ENCODE results near the gene IMP3.

DNA sequence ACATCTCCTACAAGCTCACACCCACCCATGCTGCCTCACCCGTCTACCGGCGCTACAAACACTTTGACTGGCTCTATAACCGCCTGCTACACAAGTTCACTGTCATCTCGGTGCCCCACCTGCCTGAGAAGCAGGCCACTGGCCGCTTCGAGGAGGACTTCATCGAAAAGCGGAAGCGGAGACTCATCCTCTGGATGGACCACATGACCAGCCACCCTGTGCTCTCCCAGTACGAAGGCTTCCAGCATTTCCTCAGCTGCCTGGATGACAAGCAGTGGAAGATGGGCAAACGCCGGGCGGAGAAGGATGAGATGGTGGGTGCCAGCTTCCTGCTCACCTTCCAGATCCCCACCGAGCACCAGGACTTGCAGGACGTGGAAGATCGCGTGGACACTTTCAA, 9.8 kb upstream of the IMP3 start:
- TF ChIP-seq, protein P1, sequence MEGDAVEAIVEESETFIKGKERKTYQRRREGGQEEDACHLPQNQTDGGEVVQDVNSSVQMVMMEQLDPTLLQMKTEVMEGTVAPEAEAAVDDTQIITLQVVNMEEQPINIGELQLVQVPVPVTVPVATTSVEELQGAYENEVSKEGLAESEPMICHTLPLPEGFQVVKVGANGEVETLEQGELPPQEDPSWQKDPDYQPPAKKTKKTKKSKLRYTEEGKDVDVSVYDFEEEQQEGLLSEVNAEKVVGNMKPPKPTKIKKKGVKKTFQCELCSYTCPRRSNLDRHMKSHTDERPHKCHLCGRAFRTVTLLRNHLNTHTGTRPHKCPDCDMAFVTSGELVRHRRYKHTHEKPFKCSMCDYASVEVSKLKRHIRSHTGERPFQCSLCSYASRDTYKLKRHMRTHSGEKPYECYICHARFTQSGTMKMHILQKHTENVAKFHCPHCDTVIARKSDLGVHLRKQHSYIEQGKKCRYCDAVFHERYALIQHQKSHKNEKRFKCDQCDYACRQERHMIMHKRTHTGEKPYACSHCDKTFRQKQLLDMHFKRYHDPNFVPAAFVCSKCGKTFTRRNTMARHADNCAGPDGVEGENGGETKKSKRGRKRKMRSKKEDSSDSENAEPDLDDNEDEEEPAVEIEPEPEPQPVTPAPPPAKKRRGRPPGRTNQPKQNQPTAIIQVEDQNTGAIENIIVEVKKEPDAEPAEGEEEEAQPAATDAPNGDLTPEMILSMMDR (IDR thresholded peaks at IDR 0.05) = no peak
- TF ChIP-seq EP300 (IDR thresholded peaks at IDR 0.05; ENCODE audit: low read depth) = no peak
- no peak for TF ChIP-seq POLR2A (IDR thresholded peaks at IDR 0.05)

Measured in transverse colon (tissue), 3 donors.